IPS-18c (cell line): Measurements from ENCODE around the gene ALDH9A1.
A peak's percentile ranks its signal among the peaks of the same experiment; 100 is the strongest.

ENCODE experiments used
- H3K4me3 ChIP-seq: 2 replicates; pipeline ENCODE4 v1.7.0; 2013; ENCODE audit warnings: low read depth, mild to moderate bottlenecking, low read length, moderate library complexity; ENCODE audit not compliant: insufficient read depth
- H3K9me3 ChIP-seq: one replicate; pipeline ENCODE4 v1.6.1; 2013; ENCODE audit warnings: mild to moderate bottlenecking, low read length, moderate library complexity; ENCODE audit not compliant: control insufficient read depth, insufficient read depth

The ALDH9A1 gene

DNA sequence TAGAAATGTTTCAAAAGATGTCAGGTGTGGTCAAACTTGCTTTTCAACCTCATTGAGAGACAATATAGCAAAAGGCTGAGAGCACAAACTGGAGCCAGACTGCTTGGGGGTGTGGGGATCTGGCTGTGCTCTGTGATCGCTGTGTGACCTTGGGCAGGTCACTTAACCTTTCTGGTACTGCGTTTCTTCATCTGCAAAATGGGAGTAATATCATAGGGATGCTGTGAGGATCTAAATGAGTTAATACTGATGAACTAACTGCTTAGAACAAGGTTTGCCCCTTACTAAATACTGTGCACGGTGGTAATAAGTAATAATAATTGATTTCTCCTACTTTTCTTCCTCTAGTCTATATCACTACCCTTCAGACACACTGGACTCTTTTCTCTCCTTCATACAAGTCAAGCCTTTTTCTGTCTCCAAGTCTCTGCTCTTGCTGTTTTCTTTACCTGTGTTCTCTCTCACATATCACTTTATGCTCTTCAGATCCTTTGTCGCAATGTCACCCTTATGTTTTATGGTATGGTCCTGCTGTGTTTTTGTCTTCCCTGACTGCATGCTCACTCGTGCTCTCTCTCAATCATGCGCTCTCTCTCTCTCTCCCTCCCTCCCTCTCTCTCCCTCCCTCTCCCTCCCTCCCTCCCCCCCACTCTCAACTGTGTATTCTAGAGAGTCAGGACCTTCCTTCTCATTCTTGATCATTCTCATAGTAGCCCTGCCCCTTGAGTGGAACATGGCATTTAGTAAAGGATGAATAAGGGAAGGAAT, 64.0 kb downstream of the ALDH9A1 start:
- H3K9me3 ChIP-seq: no peaks in the 10 kb centered on the region
- no peak overlapping the region for H3K4me3 ChIP-seq

GRCh38 chr1:165633614-165634013, 64.7 kb downstream of the ALDH9A1 start:
- no peak overlapping the region for H3K4me3 ChIP-seq
- H3K9me3 ChIP-seq: no peaks in the 10 kb centered on the region

DNA sequence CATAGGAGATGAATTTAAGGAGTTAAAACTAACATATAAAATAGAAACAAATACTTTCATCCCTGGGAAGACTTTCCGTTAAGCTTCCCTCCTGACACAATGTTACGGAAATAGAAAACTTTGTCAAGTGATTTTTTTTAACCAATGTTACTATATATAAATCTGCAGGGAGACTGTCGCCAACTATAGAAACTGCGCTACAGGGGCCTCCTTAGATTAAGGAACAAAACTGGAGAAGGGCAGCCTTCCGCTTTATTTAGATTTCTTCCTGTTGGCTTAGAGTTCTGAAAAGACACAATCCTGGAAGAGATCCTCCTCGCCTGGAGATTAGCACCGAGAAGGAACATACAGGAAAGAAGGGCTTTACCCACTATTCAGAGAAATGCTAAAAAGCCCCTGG, 65.9 kb downstream of the ALDH9A1 start:
- H3K4me3 ChIP-seq: no peak overlapping the region
- no peaks in the 10 kb centered on the region for H3K9me3 ChIP-seq

GRCh38 chr1:165632152-165632469, 66.3 kb downstream of the ALDH9A1 start:
- no peaks in the 10 kb centered on the region for H3K9me3 ChIP-seq
- H3K4me3 ChIP-seq: peak overlapping the region; percentile 85; the same call in 1 of the 2 replicates

GRCh38 chr1:165631342-165632151, 66.8 kb downstream of the ALDH9A1 start:
- H3K9me3 ChIP-seq: no peaks in the 10 kb centered on the region
- H3K4me3 ChIP-seq: peak overlapping the region; percentile 85

- no peaks in the 10 kb centered on the region for H3K9me3 ChIP-seq
- H3K4me3 ChIP-seq: peak within 1 kb of the TSS; percentile 85
Measured at GRCh38 chr1:165630629-165631341, 67.6 kb downstream of the ALDH9A1 start, which contains the start of gene MGST3. TSS of gene MGST3 (plus strand) at chr1:165631234. CDS start at chr1:165649848, 18,614 bp downstream.

DNA sequence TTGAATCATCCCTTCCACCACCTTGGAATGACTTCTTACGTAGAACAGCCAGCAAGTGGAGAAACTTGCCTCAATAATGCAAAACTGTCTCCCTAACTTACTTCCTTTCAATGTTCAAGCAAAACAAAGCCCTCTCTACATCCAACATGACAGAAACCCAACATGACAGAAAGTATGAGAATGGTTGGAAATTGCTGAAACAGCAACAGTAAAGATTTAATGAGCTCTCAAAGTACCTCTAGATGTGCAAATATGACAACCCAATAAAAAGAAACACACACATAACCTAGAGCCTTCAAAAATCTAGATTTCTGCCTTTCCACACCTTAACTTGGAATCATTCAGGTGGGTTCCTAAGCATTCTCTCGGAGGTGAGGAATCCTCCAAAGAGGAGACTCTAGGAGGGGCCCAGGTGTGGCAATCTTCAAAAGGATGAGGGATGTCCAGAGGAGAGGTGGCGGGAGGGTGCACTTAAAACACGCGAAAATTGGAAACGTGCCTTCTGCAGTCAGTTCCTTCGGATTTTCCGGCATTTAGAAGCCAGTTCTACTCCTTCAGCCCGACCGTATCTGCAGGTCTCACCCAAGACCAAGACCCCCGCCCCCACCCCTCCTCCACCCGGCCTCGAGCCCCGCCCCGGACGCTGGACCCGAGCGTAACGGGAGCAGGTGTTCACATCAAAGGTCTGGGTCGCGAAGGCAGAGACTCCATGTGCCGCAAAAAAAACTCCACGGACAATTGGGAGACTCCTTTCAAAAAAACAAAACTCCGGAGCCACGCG, 68.3 kb downstream of the ALDH9A1 start:
- peak overlapping the region; percentile 85 for H3K4me3 ChIP-seq
- H3K9me3 ChIP-seq: no peaks in the 10 kb centered on the region

DNA sequence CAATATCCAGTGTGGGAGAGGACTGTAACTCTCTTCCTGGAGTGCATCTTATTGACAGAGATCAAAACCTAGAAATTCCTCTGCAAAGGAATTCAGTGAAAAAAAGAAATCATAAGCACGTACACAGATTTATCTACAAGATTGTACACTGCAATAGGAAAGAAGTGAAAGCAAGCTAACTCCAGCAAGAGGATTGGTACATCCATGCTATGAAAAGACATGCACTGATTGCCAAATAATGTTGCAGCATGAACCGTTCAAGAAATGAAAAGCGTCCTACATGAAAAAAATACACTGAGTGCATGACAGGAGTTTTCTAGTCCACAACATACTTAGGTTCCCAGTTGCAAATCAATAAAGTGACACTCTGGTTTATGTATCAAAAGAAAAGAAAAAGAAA, 69.2 kb downstream of the ALDH9A1 start:
- H3K4me3 ChIP-seq: no peak overlapping the region

GRCh38 chr1:165628147-165628822, 70.1 kb downstream of the ALDH9A1 start:
- Histone ChIP-seq H3K9me3 (no peaks in the 10 kb centered on the region), H3K4me3 (no peak overlapping the region)

More for the DNA sequence above, 69.2 kb downstream of the ALDH9A1 start:
- no peaks in the 10 kb centered on the region for H3K9me3 ChIP-seq

DNA sequence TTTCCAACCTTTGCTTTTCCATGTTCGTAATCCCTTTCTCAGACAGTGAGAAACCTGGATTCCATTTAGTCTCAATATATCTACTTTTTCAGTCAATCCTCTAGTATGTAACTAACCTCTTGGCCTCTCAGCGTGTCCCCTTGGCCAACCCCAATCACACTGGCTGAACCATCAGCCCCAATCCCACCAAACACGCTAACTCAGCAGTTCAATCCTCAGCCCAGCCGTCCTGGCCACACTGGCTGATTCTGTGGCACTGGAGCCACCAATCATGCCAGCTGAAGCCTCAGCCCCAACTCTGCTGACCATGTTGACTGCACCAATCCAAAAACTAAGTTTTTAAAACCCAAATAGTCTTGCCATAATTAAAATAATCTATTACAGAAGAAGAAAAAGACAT, 73.9 kb downstream of the ALDH9A1 start:
- Histone ChIP-seq H3K4me3 (no peak overlapping the region), H3K9me3 (no peaks in the 10 kb centered on the region)

GRCh38 chr1:165623624-165624023, 74.7 kb downstream of the ALDH9A1 start:
- Histone ChIP-seq H3K9me3 (no peaks in the 10 kb centered on the region), H3K4me3 (no peak overlapping the region)

DNA sequence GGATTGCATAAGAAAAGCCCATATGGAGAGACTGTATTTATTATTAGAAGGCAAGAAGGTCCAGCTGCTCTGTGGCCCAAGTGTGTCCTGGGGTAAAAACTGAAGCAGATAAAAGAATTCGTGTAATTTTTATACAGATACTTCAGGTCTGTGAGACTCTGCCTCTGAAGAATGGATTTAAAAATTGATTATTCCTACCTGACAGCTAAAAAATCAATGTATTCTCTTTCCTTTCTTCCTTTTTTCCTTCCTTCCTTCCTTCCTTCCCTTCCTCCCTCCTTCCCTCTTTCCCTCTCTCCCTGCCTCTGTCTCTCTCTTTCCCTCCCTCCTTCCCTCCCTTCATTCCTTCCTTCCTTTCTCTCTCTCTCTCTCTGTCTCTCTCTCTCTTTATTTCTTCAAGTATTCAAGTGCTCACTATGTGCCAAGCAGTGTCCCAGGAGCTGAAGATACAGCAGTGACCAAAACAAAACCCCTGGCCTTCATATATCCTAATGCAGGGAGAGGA, 78.7 kb downstream of the ALDH9A1 start:
- Histone ChIP-seq H3K4me3 (no peak overlapping the region), H3K9me3 (no peaks in the 10 kb centered on the region)

GRCh38 chr1:165616987-165617546, 81.3 kb downstream of the ALDH9A1 start:
- Histone ChIP-seq H3K9me3 (no peaks in the 10 kb centered on the region), H3K4me3 (no peak overlapping the region)

DNA sequence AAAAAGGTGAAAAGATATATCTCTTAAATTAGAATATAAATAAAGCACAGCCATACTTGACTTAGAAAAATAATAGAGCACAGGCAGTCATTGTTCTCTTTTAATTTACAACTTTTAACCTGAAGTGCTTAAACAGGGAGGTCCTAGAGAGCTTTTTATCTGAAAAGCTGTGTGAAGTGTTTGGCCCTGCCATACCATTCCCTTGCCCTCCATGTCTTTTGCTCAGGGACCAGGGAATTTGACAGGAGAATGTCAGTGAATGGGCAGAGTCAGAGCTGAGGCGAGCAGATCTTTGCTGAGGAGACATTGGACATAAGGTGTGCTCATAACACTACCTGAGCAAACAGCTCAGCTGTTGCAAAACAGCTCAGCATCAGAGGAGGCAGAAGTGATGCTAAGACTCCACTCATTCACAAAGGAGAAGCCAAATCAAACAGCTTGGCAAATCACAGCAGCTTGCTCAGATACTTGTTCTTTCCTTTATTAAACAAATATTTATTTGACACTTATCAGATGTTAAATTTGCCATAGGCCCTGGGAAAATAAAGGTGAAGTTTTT, 82.2 kb downstream of the ALDH9A1 start:
- H3K4me3 ChIP-seq: no peak overlapping the region
- no peaks in the 10 kb centered on the region for H3K9me3 ChIP-seq
